NCI-H2227 (cell line): ENCODE results near the gene GDF7.

Experiments
- DNase-seq: peaks from one replicate; lab custom pipeline; 2025; ENCODE audit not compliant: unreplicated experiment; lab: John Stamatoyannopoulos, UW

The GDF7 gene

DNA sequence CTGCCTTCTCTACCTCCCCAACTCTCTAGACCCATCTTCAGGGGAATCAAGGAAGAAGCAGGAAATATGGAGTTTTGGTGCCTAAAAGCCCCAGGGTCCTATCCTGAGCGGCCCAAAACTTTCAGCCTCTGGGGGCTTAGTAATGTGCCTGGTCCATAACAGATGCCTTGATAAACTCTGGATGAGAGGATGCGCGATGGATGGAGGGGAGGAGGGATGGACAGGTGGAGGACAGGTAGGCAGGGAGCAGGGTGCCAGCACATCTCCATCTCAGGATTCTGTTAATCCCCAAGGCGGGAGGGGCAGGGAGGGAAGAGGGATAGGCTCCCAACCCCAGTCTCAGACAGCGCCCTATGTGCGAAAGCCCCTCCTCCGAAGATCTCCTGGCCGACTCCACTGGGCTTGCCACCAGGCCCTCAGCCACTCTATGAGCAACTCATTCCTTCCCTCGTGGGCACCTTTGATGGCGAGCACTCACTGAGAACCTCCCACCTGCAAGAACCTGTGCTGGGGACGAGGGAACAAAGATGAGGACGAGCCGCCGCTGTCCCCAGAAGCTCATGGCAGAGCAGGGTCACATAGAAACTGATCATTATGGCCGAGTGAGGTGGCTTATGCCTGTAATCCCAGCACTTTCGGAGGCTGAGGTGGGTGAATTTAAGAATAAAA, 39.1 kb upstream of the GDF7 start:
- DNase-seq = no peak

DNA sequence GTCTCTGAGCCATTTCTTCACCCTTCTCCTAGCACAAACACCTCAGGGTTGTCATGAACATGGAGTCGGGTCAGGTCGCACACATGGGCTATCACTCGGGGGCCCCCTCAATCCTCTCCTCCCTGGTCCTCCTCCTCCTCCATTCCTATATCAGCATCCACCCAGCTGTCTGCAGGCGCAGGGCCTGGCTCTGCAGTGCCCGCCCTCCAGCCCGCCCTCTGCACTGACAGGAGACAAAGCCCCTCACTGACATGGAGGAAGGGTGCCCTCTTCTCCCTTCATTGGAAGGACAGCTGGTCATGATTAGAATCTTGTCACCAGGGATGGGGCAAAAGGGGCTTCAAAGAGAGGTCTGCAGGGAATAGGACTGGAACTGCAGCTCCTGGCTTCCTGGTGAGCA, 37.8 kb upstream of the GDF7 start:
- DNase-seq = no peak

- no peak for DNase-seq
These were observed 37.3 kb upstream of the GDF7 start for GRCh38 chr2:20629581-20630171.

GRCh38 chr2:20630967-20631366, 36.0 kb upstream of the GDF7 start:
- DNase-seq = no peak

- no peak for DNase-seq
These were observed 35.2 kb upstream of the GDF7 start for GRCh38 chr2:20631617-20632307.

DNA sequence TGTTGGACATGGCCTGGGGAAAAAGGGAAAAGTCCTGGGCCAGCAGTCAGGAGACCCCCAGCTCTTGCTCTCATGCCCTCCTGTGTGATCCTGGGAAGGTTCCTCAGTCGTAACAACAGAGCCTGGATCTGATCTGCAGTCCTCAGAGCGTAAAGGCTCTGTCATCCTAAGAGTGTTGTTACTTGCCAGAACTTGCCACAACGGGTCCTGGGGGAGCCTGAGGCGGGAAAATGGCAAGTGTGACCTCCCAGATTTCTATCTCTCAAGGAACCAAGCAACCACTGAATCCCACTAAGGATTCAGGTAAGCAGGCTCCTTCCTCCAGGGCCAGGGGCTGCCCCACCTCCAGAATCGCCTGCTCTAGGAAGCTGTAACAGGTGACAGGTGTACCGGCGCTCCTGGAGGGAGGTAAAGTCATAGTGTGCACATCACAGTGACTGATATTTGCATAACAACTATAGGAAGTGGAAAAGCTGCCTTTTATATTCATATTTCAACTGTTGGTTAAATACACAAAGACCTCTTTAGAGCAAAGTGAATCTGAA, 34.4 kb upstream of the GDF7 start:
- DNase-seq = no peak

DNA sequence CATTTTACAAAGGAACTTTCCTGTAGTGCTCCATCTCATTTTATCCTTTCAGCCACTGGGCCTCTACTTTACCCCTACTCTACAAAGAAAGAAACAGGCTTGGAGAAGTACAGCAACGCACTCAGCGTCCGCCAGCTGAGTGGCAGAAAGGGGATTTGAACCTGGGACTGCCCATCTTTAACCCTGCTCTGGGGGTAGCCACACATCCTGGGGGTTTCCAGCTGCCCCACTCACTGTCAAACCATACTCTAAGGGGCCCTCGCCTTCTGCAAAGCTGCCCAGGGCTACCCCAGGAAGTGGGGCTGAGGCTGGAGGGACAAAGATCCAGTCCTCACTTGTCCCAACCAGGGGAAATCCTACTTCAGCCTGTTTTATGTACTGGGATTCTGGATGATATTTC, 33.9 kb upstream of the GDF7 start:
- no peak for DNase-seq

DNA sequence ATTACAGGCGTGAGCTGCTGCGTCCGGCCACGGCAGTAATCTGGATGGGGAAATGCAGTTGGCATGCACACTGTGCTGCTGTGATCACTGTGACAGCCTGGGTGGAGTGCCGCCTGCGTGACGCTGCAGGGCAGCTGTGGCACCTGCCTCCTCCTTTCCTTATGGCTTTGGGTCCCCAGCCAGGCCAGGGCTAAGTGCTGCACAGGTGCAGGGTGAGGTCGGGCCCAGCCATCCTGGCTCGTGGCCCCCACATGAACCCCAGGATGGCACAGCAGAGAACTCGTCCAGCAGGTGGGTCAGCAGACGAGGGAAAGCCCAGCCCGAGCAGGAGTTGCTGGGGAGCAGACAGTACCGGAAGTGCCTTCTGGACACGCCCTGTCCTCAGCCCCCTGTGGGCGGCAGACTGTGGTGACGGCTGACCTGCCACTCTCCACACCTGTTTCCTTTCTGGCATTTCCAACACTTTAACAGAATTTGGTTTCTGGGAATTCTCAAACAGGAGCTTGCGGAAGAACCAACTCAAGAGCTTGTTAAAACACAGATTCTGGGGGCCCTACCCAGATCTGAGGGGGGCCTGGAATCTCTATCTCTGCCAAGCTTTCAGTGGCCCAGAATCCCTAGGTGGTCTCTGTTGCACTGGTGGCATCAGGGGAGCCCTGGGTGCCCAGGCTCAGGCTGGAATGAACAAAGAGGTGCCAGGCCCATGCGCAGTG, 33.0 kb upstream of the GDF7 start:
- no peak for DNase-seq

GRCh38 chr2:20634507-20635112, 32.3 kb upstream of the GDF7 start:
- DNase-seq = no peak

GRCh38 chr2:20635113-20635510, 31.8 kb upstream of the GDF7 start:
- DNase-seq = peak; percentile 31

DNA sequence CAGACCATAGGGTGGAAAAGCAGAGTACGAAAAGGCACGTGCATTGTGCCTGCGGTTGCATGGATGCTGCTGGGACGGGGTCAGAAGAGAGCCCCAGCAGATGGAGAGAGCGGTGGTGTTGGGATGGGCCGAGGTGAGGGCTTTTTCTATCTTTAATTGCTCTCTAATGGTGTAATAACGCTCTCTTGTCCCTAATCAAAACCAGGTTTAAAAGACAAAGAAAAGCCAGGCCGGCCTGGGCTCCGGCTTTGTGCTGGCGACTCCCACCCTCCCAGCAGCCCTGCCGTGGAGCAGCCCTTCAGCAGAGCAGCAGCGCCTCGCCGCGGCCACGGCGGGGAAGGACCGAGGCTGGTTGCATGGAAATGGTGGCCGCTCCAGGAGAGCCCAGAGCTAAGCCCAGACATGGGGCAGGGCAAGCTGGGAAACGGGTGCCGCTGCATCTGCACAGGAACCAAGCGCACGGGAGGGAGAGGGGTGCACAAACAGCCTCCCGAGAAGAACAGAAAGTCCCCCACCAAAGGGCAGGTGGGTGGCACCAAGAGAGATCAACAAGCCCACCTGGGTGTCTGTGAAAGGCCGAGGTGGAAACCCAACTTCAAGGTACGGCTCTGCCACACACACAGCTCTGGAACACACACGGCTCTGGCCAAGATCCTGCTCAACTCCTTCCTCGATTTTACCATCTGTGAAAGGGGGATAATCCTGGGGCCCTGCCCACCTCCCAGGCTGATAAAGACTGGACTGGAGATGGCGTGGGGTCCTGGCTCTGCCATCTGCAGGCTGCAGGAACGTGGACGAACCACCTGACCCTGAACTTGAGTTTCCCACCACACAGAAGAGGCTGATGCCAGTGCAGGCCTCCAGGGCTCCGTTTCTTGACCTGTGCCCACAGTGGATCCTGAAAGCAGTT, 31.0 kb upstream of the GDF7 start:
- DNase-seq = peak; percentile 90

GRCh38 chr2:20637147-20637546, 29.8 kb upstream of the GDF7 start:
- DNase-seq = no peak

GRCh38 chr2:20638014-20638413, 28.9 kb upstream of the GDF7 start:
- no peak for DNase-seq

DNA sequence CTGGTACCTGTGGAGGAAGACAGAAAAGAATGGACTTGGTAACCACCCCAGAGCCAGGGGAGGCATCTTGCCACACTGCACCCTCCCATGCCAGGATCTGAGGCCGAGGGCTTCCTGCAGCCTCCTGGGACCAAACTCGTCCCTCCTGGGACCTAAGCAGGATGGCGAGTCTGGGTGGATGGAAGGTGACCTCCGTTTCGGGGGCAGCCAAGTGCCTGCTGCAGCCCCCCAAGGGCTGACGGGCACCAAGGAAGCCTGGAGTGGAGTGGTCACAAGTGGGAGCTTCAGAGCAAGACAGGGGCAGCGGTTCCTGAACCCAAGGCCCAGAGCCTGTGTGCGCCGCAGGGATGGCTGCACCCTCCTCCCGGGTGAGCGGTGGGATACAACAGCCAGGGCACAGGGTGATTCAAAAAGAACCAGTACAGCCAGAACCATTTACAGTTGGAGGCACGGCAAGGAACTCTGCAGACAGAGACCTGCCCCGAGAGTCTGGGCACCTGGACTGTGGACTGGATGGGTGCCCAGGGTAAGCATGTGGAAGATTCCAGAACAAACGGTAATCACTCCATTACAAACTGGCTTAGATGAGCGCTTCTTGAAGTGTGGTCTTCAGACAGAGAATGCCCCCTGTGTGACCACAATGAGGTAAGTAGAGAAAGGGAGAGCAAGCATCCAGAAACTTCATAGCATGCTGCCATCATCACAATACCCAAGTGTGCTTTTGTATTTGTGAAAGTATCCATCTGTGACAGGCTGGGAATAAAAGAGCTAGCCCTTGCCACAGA, 28.1 kb upstream of the GDF7 start:
- no peak for DNase-seq

DNA sequence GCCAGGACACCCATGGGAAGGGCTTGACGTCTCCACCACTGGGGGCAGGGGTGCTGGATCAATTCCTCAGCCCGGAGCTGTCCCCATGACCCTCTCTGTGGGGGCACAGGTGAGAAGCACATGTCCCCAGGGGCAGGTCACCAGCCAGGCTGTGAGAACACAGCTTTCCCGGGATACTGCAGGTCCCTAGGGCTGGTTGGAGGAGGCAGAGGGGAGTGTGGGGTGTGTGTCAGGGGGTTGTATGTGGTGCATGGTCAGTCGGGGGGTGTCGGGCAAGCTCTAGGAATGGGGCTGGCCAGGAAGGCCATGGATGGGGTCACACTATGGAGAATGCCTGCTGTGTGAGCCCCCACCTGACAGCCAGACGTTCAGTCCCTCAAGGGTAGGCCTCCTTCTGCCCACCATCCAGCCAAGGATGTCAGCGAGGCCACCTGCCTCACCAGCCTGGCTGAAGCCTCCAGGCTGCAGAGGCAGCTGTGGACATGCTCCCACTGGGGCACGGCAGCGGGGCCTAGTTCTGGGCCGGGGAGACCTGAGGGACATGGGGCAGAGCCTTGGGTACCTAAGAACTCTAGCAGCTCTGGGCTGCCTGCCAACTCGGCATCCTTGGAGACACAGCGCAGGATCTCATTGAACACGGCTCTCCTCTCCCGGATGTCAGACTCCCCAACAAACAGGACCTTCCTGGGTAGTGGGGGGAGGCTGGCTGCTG, 26.4 kb upstream of the GDF7 start:
- DNase-seq = no peak

DNA sequence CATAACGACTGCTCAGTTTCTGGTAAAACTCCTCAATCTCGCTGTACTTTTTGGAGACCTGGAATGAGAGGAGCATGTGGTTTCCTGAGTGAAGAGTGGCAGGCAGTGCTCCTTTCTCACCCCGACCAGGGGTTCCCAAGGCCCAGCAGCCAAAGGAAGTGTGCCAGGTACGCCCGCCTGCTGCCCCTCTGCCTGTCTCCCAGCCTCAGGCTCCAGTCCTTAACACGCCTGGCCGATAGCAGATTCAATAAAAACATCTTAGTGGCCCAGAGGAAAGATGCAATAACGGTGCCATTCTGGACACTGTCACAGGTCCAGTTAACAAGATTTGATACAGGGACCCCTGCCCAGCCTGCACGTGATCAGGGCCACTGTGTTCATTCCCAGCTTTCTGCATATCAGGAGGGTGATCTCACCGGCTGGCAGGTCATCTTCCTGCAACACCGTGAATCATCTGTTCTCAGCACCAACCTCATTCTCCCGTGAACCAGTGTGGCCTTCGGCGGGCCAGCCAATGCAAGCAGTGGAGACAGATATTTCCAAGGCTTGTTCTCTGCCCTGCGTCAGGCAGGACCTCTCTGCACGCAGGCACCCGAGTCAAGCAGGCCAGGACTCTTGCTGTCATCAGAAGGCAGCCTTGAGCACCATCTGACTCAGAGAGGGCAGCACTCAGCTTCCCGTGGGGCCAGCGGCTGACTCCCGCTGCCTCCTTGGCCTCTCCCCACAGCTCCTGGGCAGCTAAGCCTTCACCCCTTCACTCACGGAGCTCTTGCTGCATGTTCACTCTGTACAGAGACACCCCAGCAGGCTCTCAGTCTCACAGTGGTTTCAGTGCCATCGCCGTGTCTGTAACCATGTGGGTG, 25.6 kb upstream of the GDF7 start:
- DNase-seq = no peak

DNA sequence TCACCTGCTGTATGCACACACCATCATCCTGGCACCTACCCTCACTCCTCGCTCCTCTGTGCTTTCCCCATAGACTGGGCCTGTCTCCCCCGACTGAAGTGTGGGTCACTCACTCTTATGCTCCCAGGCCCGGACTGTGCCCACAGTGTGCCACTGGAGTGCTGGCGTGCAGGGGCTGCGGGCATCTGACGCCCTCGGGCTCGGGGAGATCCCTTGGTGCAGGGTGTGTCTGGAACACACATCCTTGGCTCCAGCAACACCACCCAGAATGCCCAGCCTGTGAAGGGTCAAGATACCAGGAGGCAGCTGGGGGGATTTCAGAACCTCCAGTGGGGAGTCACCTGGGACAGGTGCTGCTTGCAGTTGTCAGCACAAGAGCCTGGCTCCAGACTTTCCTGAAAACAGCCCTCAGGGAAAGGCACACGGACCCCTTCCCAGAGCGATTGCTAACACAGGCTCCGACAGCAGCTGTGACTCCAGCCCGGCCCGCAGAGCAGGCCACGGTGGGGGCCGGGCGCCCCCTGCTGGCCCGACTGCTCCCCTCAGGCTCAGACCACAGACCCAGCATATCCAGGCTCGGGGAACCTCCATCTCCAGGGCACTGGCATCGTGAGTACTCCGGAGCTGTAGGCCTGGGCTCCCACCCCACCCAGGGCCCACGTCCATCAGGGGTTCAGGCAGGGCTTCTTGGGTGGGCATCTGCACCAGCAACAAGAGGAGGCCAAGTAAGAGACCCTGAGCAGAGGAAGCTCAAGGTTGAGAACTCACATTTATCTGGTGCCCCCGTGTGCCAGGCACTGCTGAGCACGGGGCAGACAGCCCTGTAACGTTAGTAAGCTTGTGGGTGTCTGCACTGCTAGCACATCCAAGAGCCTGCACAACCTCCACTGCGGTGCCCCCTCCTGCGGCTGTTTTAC, 24.6 kb upstream of the GDF7 start:
- DNase-seq = peak; percentile 85
